ENCODE data around the gene PDYN. TPM values are rescaled to one million over a fixed set of nuclear protein-coding genes. Genes with fewer than 3 reads are reported as not detected.

The PDYN gene
- total RNA-seq, 6 experiments from 2014 or later: not detected

- no peak for DNase-seq
These were observed 32.7 kb upstream of the PDYN start for GRCh38 chr20:2026514-2026913.

GRCh38 chr20:2026004-2026403, 32.1 kb upstream of the PDYN start:
- no peaks in the 10 kb centered on the region for H3K9me3 Mint-ChIP-seq
- no peak overlapping the region for H3K27ac Mint-ChIP-seq
- no peaks in the 10 kb centered on the region for H3K4me1 Mint-ChIP-seq (ENCODE audit: low read depth)
- H3K27me3 Mint-ChIP-seq (ENCODE audit: insufficient read depth): peaks cover 38% of the 10 kb centered on the region
- H3K36me3 Mint-ChIP-seq (ENCODE audit: low read depth): no peaks in the 10 kb centered on the region
- no peak overlapping the region for H3K4me3 Mint-ChIP-seq
- TF ChIP-seq CTCF (IDR thresholded peaks at IDR 0.05): no peak
- DNase-seq: no peak

More at GRCh38 chr20:2026514-2026913, 32.7 kb upstream of the PDYN start:
- Mint-ChIP-seq H3K27me3 (ENCODE audit: insufficient read depth) (peaks cover 34% of the 10 kb centered on the region), H3K27ac (no peak overlapping the region), H3K4me3 (no peak overlapping the region), H3K9me3 (no peaks in the 10 kb centered on the region), H3K4me1 (ENCODE audit: low read depth) (no peaks in the 10 kb centered on the region), H3K36me3 (ENCODE audit: low read depth) (no peaks in the 10 kb centered on the region)
- TF ChIP-seq CTCF (IDR thresholded peaks at IDR 0.05): no peak

- Mint-ChIP-seq H3K9me3 (no peaks in the 10 kb centered on the region), H3K36me3 (ENCODE audit: low read depth) (no peaks in the 10 kb centered on the region), H3K27me3 (ENCODE audit: insufficient read depth) (peaks cover 42% of the 10 kb centered on the region), H3K27ac (no peak overlapping the region), H3K4me3 (no peak overlapping the region), H3K4me1 (ENCODE audit: low read depth) (no peaks in the 10 kb centered on the region)
- DNase-seq: no peak
- TF ChIP-seq CTCF (IDR thresholded peaks at IDR 0.05): no peak
These were observed 29.3 kb upstream of the PDYN start for GRCh38 chr20:2023151-2023550.

- DNase-seq: no peak
- H3K9me3 Mint-ChIP-seq: no peaks in the 10 kb centered on the region
- peaks cover 42% of the 10 kb centered on the region for H3K27me3 Mint-ChIP-seq (ENCODE audit: insufficient read depth)
- no peak overlapping the region for H3K27ac Mint-ChIP-seq
- no peaks in the 10 kb centered on the region for H3K36me3 Mint-ChIP-seq (ENCODE audit: low read depth)
- H3K4me1 Mint-ChIP-seq (ENCODE audit: low read depth): no peaks in the 10 kb centered on the region
- no peak overlapping the region for H3K4me3 Mint-ChIP-seq
- TF ChIP-seq CTCF (IDR thresholded peaks at IDR 0.05): no peak
These were observed 28.3 kb upstream of the PDYN start for GRCh38 chr20:2022163-2022562.

GRCh38 chr20:2010533-2010932, 16.7 kb upstream of the PDYN start:
- Mint-ChIP-seq H3K9me3 (no peaks in the 10 kb centered on the region), H3K4me1 (ENCODE audit: low read depth) (no peaks in the 10 kb centered on the region), H3K27ac (no peak overlapping the region), H3K27me3 (ENCODE audit: insufficient read depth) (peaks cover 18% of the 10 kb centered on the region), H3K4me3 (no peak overlapping the region), H3K36me3 (ENCODE audit: low read depth) (no peaks in the 10 kb centered on the region)
- no peak for DNase-seq
- TF ChIP-seq CTCF (IDR thresholded peaks at IDR 0.05): no peak

Data from HFFc6 (cell line).